Central memory CD4-positive, alpha-beta T cell (primary cell): ENCODE results near the gene SPSB2.

ENCODE experiments used
- DNase-seq: peaks from one replicate; pipeline ENCODE4 v3.0.0; 2022

The SPSB2 gene

GRCh38 chr12:6829536-6830220 is 43.4 kb downstream of the SPSB2 start:
- no peak for DNase-seq

- DNase-seq, result peak; percentile 35
These were observed 44.1 kb downstream of the SPSB2 start for GRCh38 chr12:6828781-6829535.

DNA sequence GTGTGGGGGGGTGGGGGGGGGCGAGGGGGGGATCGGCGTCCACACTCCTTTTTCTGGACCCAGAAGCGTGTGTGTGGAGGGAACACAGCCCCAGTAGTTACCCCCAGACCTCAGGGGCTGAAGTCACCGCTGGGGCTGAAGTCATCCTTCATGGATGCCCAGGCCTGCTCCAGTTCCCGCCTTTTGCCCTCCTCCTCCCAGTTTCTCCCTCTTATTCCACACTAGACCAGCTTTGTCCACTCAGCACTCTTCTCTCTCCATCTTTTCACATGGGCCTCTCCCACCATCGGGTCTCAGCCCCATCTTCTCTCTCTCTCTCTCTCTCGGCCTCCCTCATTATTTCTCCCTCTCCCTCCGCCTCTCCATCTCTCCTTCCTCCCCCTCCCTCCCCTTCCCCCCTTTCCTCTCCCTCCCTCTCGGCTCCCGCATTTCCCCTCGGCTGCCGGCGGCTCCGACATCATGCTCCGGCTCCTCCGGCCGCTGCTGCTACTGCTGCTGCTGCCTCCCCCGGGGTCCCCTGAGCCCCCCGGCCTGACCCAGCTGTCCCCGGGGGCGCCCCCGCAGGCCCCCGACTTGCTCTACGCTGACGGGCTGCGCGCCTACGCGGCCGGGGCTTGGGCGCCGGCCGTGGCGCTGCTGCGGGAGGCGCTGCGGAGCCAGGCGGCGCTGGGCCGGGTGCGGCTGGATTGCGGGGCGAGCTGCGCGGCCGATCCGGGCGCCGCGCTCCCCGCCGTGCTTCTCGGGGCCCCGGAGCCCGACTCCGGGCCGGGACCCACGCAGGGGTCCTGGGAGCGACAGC is 44.9 kb downstream of the SPSB2 start, which contains the start of gene P3H3:
Gene P3H3, plus strand, starts transcription at position 426 of the 799 bp plus-strand sequence. Its CDS starts 34 bp downstream, at position 460.
- peak; percentile 19 for DNase-seq

- no peak for DNase-seq
These were observed 45.6 kb downstream of the SPSB2 start for GRCh38 chr12:6827437-6827911.

DNA sequence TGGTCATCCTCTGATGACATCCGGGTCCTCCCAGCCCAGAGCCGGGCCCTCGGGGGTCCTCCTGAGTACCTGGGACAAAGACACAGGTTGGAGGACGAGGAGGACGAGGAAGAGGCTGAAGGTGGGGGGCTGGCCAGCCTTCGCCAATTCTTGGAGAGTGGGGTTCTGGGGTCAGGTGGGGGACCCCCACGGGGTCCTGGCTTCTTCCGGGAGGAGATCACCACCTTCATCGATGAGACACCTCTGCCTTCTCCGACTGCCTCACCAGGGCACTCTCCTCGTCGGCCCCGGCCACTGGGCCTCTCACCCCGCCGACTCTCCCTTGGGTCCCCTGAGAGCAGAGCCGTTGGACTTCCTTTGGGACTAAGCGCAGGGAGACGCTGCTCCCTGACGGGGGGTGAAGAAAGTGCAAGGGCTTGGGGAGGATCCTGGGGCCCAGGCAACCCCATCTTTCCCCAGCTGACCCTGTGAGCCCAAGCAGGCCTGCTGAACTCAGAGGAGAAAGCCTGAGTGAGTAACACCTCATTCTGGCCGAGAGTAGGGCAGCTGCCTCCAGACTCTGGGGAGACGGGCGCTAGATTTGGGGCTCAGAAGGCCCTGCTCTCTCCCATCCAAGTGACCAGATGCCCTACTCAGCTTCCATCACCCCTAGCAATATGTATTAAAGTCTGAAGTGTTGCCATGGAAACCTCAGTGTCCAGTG is 46.2 kb downstream of the SPSB2 start:
- DNase-seq, result no peak

DNA sequence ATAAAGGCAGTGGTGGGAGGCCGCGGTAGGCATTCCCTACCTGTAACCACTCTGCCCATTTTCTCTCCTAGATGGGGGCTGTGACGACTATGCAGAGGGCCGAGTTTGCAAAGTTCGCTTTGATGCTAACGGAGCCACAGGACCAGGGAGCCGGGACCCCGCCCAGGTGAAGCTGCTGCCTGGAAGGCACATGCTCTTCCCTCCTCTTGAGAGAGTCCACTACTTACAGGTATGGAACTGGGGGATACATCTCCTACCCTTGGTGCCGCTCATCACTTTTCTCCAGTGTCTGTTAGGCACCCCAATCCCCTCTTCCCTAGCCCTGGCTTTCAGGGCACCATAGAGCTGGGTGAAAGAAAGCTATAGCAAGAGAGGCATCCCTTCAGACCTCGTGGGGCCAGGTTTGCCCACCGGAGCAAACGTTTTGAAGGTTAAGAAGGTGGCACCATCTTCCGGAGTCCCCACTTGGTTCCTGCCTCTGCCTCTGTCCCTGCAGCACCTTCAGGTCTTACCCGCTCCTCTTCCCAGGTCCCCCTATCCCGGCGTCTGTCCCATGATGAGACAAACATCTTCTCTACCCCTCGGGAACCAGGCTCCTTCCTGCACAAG is 46.9 kb downstream of the SPSB2 start:
- DNase-seq, result no peak

DNA sequence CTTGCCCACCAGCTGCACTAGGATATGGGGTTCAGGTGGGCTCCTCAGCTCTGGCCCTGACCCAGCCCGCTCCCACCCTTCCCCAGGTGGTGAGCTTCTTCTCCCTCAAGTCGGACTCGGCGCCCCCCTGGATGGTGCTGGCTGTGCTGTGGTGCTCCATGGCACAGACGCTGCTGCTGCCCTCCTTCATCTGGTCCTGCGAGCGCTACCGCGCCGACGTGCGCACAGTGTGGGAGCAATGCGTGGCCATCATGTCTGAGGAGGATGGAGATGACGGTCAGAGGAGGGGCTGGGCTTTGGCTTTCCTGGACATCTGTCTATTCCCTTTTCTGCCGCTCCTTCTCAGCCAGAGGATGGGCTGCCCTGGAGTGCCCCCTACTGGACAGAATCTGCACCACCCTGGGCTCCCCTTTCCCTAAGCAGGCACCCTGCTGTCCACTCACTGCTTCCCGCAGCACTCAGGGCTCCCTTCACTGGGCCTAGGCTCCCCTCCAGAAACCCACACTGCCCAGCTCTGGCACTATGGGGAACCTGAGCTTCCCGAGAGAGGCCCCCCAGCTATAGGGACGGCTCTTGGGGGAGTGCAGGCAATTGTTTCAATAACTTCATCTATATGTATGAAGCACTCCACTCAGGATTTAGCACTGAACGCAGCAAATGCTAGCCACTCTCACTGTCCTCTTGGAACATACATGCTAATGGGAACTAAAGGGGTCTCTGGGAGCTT is 47.5 kb downstream of the SPSB2 start:
- peak; percentile 69 for DNase-seq

- DNase-seq, result no peak
These were observed 48.2 kb downstream of the SPSB2 start for GRCh38 chr12:6824901-6825381.

- DNase-seq, result no peak
These were observed 48.9 kb downstream of the SPSB2 start for GRCh38 chr12:6824085-6824775.

GRCh38 chr12:6823182-6824084 is 49.7 kb downstream of the SPSB2 start:
- DNase-seq, result no peak

GRCh38 chr12:6822426-6823135 is 50.5 kb downstream of the SPSB2 start:
- DNase-seq, result no peak

GRCh38 chr12:6821591-6822425 is 51.3 kb downstream of the SPSB2 start, which contains the start of gene GPR162:
Gene GPR162, plus strand, starts transcription at chr12:6821821. Its CDS starts 2,078 bp downstream, at chr12:6823899.
- DNase-seq, result no peak
